Measurements from ENCODE around the gene CACFD1. TPM values are rescaled to one million over a fixed set of nuclear protein-coding genes. Genes with fewer than 3 reads are reported as not detected.

CACFD1 gene
- total RNA-seq, 2 donors from 2014 or later = 19.2 to 25.4 TPM

GRCh38 chr9:133512253-133513213 lies 52.8 kb downstream of the CACFD1 start:
- Histone ChIP-seq H3K4me3 (no peak overlapping the region), H3K36me3 (replicated peaks in 1 of 2; ENCODE audit: insufficient read depth in 1 of 2, low read depth in 2 of 2) (no peaks in the 10 kb centered on the region), H3K27me3 (no peaks in the 10 kb centered on the region), H3K27ac (no peak overlapping the region), H3K4me1 (peaks cover 19% of the 10 kb centered on the region), H3K9me3 (no peaks in the 10 kb centered on the region)
- WGBS, 2 donors = 82 to 86% methylated on average over 15 to 17 of the region's 19 CpGs
- no peak for TF ChIP-seq CTCF (IDR thresholded peaks at IDR 0.05)
- no peak for TF ChIP-seq POLR2A (IDR thresholded peaks at IDR 0.05)
- intact Hi-C loops (cut with DNase I) = no loop called here
- no peak for DNase-seq
- ATAC-seq = no peak

GRCh38 chr9:133513214-133514100 lies 53.7 kb downstream of the CACFD1 start:
- no peaks in the 10 kb centered on the region for H3K36me3 ChIP-seq (replicated peaks in 1 of 2; ENCODE audit: insufficient read depth in 1 of 2, low read depth in 2 of 2)
- peaks cover 19% of the 10 kb centered on the region for H3K4me1 ChIP-seq
- H3K4me3 ChIP-seq = no peak overlapping the region
- intact Hi-C loops (cut with DNase I) = no loop called here
- TF ChIP-seq POLR2A (IDR thresholded peaks at IDR 0.05) (no peak), CTCF (IDR thresholded peaks at IDR 0.05) (no peak)
- H3K9me3 ChIP-seq = no peaks in the 10 kb centered on the region
- 77 to 78% methylated on average over 14 to 25 of the region's 28 CpGs for WGBS, 2 donors
- no peak overlapping the region for H3K27ac ChIP-seq
- peak in 3 of 4 donors; percentile 40 to 47 (median 40) for DNase-seq
- no peaks in the 10 kb centered on the region for H3K27me3 ChIP-seq
- no peak for ATAC-seq

GRCh38 chr9:133514460-133515239 lies 54.9 kb downstream of the CACFD1 start:
- 32 to 34% methylated on average over 5 to 13 of the region's 14 CpGs for WGBS, 2 donors
- ATAC-seq (no peak), DNase-seq (peak in 3 of 4 donors; percentile 24 to 49 (median 36))
- H3K4me1 ChIP-seq = peaks cover 10% of the 10 kb centered on the region
- no peaks in the 10 kb centered on the region for H3K9me3 ChIP-seq
- no peak for TF ChIP-seq POLR2A (IDR thresholded peaks at IDR 0.05)
- TF ChIP-seq CTCF (IDR thresholded peaks at IDR 0.05) = no peak
- H3K4me3 ChIP-seq = no peak overlapping the region
- intact Hi-C loops (cut with DNase I) = no loop called here
- H3K27ac ChIP-seq = no peak overlapping the region
- no peaks in the 10 kb centered on the region for H3K27me3 ChIP-seq
- no peaks in the 10 kb centered on the region for H3K36me3 ChIP-seq (replicated peaks in 1 of 2; ENCODE audit: insufficient read depth in 1 of 2, low read depth in 2 of 2)

GRCh38 chr9:133515240-133515610 lies 55.4 kb downstream of the CACFD1 start:
- Histone ChIP-seq H3K9me3 (no peaks in the 10 kb centered on the region), H3K27me3 (no peaks in the 10 kb centered on the region), H3K36me3 (replicated peaks in 1 of 2; ENCODE audit: insufficient read depth in 1 of 2, low read depth in 2 of 2) (no peaks in the 10 kb centered on the region), H3K4me3 (no peak overlapping the region), H3K27ac (no peak overlapping the region), H3K4me1 (peaks cover 4% of the 10 kb centered on the region)
- ATAC-seq = no peak
- TF ChIP-seq POLR2A (IDR thresholded peaks at IDR 0.05) (no peak), CTCF (IDR thresholded peaks at IDR 0.05) (no peak)
- intact Hi-C loops (cut with DNase I) = no loop called here
- WGBS, 2 donors = 89 to 93% methylated on average over 2 to 10 of the region's 10 CpGs
- no peak for DNase-seq

All from body of pancreas (tissue), 4 donors.